Central memory CD8-positive, alpha-beta T cell (primary cell): Measurements from ENCODE around the gene FMNL2.

Experiments used
- ATAC-seq: fragments of 150-1000 bp; cut with Tn5 transposase; replicated peaks from 2 replicates; pipeline ENCODE4 v1.10.0; 2022; ENCODE audit warnings: mild to moderate bottlenecking, moderate FRiP score, moderate number of reproducible peaks; ENCODE audit not compliant: poor library complexity, severe bottlenecking; ENCODE audit errors: extremely low read depth
- DNase-seq, 2 donors: peaks; one replicate each; pipeline ENCODE4 v3.0.0; 2021; ENCODE audit warnings: low spot score in 2 of 2
- H3K27ac Mint-ChIP-seq: one replicate; pipeline ENCODE4 v1.8.0; 2022; ENCODE audit warnings: low read depth, mild to moderate bottlenecking, moderate library complexity, mixed read lengths
- H3K27me3 Mint-ChIP-seq: one replicate; pipeline ENCODE4 v1.8.0; 2022; ENCODE audit warnings: mixed read lengths
- H3K36me3 Mint-ChIP-seq: one replicate; pipeline ENCODE4 v1.8.0; 2022; ENCODE audit warnings: mild to moderate bottlenecking, moderate library complexity, mixed read lengths; ENCODE audit not compliant: insufficient read depth
- H3K4me1 Mint-ChIP-seq: one replicate; pipeline ENCODE4 v1.8.0; 2022; ENCODE audit warnings: mixed read lengths
- H3K4me3 Mint-ChIP-seq: one replicate; pipeline ENCODE4 v1.8.0; 2022; ENCODE audit warnings: mild to moderate bottlenecking, moderate library complexity, mixed read lengths
- H3K9me3 Mint-ChIP-seq: one replicate; pipeline ENCODE4 v1.8.0; 2022; ENCODE audit warnings: mixed read lengths

FMNL2 gene

GRCh38 chr2:152367547-152368390 lies 32.8 kb downstream of the FMNL2 start:
- no peaks in the 10 kb centered on the region for H3K36me3 Mint-ChIP-seq
- H3K4me1 Mint-ChIP-seq = no peaks in the 10 kb centered on the region
- DNase-seq (no peak), ATAC-seq (no peak)
- H3K27ac Mint-ChIP-seq = no peak overlapping the region
- no peaks in the 10 kb centered on the region for H3K9me3 Mint-ChIP-seq
- H3K4me3 Mint-ChIP-seq = no peak overlapping the region
- H3K27me3 Mint-ChIP-seq = peaks cover 37% of the 10 kb centered on the region

GRCh38 chr2:152369176-152369860 lies 34.3 kb downstream of the FMNL2 start:
- Mint-ChIP-seq H3K4me1 (no peaks in the 10 kb centered on the region), H3K27me3 (peaks cover 37% of the 10 kb centered on the region)
- DNase-seq = no peak

GRCh38 chr2:152370783-152371182 lies 35.8 kb downstream of the FMNL2 start:
- Mint-ChIP-seq H3K4me3 (no peak overlapping the region), H3K4me1 (no peaks in the 10 kb centered on the region), H3K27me3 (peaks cover 30% of the 10 kb centered on the region), H3K27ac (no peak overlapping the region), H3K9me3 (no peaks in the 10 kb centered on the region), H3K36me3 (no peaks in the 10 kb centered on the region)
- ATAC-seq (no peak), DNase-seq (no peak)

More at GRCh38 chr2:152369176-152369860, 34.3 kb downstream of the FMNL2 start:
- no peak for ATAC-seq
- Mint-ChIP-seq H3K27ac (no peak overlapping the region), H3K36me3 (no peaks in the 10 kb centered on the region), H3K9me3 (no peaks in the 10 kb centered on the region), H3K4me3 (no peak overlapping the region)

GRCh38 chr2:152372438-152372984 lies 37.5 kb downstream of the FMNL2 start:
- Mint-ChIP-seq H3K36me3 (no peaks in the 10 kb centered on the region), H3K27me3 (peaks cover 27% of the 10 kb centered on the region), H3K4me1 (no peaks in the 10 kb centered on the region), H3K27ac (no peak overlapping the region), H3K4me3 (no peak overlapping the region), H3K9me3 (no peaks in the 10 kb centered on the region)
- DNase-seq = no peak
- ATAC-seq = no peak

- H3K4me3 Mint-ChIP-seq = no peak overlapping the region
- no peak for DNase-seq
- no peaks in the 10 kb centered on the region for H3K9me3 Mint-ChIP-seq
- H3K27me3 Mint-ChIP-seq = peaks cover 46% of the 10 kb centered on the region
- H3K4me1 Mint-ChIP-seq = no peaks in the 10 kb centered on the region
- H3K36me3 Mint-ChIP-seq = no peaks in the 10 kb centered on the region
- no peak overlapping the region for H3K27ac Mint-ChIP-seq
- no peak for ATAC-seq
These were observed 40.2 kb downstream of the FMNL2 start for GRCh38 chr2:152375174-152375573.

DNA sequence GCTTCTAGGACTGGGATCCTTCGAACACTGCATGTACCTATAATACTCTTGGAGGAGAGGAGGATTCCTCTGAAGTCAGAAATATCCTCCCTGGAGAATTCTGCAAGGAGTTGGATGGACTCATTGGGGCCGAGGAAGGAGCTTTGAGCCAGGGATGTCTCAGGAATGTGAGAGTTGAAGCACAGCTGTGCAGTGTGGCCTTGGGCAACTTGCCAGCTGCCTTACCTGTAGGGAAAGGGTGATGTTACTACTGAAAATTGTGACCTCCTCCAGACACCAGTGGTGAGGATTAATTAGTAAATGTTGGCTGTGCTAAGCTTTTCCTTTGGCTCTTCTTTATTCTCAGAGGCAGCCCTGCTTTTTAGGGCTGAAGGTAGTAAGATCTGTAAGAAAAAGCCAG lies 41.4 kb downstream of the FMNL2 start:
- H3K9me3 Mint-ChIP-seq = no peaks in the 10 kb centered on the region
- no peaks in the 10 kb centered on the region for H3K36me3 Mint-ChIP-seq
- H3K4me1 Mint-ChIP-seq = no peaks in the 10 kb centered on the region
- H3K27me3 Mint-ChIP-seq = peaks cover 53% of the 10 kb centered on the region
- no peak overlapping the region for H3K4me3 Mint-ChIP-seq
- no peak overlapping the region for H3K27ac Mint-ChIP-seq
- DNase-seq (no peak), ATAC-seq (no peak)

GRCh38 chr2:152376968-152377367 lies 42.0 kb downstream of the FMNL2 start:
- Mint-ChIP-seq H3K36me3 (no peaks in the 10 kb centered on the region), H3K4me3 (no peak overlapping the region), H3K27me3 (peaks cover 53% of the 10 kb centered on the region), H3K9me3 (no peaks in the 10 kb centered on the region), H3K4me1 (no peaks in the 10 kb centered on the region), H3K27ac (no peak overlapping the region)
- no peak for ATAC-seq
- DNase-seq = no peak

GRCh38 chr2:152379089-152379488 lies 44.1 kb downstream of the FMNL2 start:
- DNase-seq (no peak), ATAC-seq (no peak)
- Mint-ChIP-seq H3K36me3 (peaks cover 2% of the 10 kb centered on the region), H3K4me3 (no peak overlapping the region), H3K27me3 (peaks cover 36% of the 10 kb centered on the region), H3K4me1 (no peaks in the 10 kb centered on the region), H3K27ac (no peak overlapping the region), H3K9me3 (no peaks in the 10 kb centered on the region)

GRCh38 chr2:152380261-152381055 lies 45.5 kb downstream of the FMNL2 start:
- Mint-ChIP-seq H3K36me3 (peaks cover 2% of the 10 kb centered on the region), H3K27ac (no peak overlapping the region), H3K4me3 (no peak overlapping the region), H3K9me3 (no peaks in the 10 kb centered on the region), H3K27me3 (peaks cover 26% of the 10 kb centered on the region), H3K4me1 (no peaks in the 10 kb centered on the region)
- DNase-seq (no peak), ATAC-seq (no peak)

- Mint-ChIP-seq H3K27ac (no peak overlapping the region), H3K4me3 (no peak overlapping the region), H3K27me3 (peaks cover 21% of the 10 kb centered on the region), H3K36me3 (peaks cover 2% of the 10 kb centered on the region), H3K4me1 (no peaks in the 10 kb centered on the region), H3K9me3 (no peaks in the 10 kb centered on the region)
- DNase-seq (no peak), ATAC-seq (no peak)
These were observed 48.7 kb downstream of the FMNL2 start for GRCh38 chr2:152383702-152384101.

DNA sequence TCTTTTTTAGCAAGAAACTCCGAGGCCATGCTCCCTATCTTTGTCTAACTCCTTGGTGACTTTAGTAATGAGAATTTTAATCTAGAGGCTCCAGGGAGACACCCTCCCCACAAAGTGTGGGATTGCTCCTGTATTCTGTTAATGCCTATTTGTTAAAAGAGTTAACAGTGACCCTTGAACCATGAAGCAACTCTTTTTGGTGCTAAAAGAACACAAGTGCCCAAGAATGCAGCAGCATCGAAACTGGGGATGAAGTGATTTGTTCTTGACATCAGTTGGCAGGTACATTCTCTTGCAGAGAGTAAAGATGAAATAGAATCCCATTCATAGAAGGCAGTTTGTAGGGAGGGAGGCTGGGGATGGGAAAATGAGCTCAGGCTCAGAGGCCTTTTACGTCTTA lies 50.0 kb downstream of the FMNL2 start:
- ATAC-seq (no peak), DNase-seq (no peak)
- H3K27me3 Mint-ChIP-seq = peaks cover 18% of the 10 kb centered on the region
- H3K4me3 Mint-ChIP-seq = no peak overlapping the region
- peaks cover 2% of the 10 kb centered on the region for H3K36me3 Mint-ChIP-seq
- no peaks in the 10 kb centered on the region for H3K4me1 Mint-ChIP-seq
- no peak overlapping the region for H3K27ac Mint-ChIP-seq
- H3K9me3 Mint-ChIP-seq = no peaks in the 10 kb centered on the region

DNA sequence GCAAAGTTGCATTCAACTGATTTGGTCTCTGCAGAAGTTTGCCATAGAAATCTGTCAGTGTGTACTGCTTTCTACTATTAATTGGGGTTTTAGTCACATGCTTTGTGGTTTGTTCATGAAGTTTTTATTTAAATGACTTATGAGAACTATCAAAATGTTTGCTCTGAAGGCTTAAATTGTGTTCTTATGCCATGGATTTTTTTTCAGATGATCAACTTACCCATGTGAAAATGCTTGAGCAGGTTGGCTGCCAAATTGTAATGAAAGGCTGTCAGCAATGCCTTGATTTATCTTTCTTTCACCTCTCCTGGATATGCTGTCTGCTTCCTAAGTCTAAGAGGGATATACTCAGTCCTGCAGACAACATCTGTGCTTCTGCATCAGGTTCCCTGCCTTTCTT lies 50.7 kb downstream of the FMNL2 start:
- ATAC-seq (no peak), DNase-seq (no peak)
- Mint-ChIP-seq H3K4me1 (no peaks in the 10 kb centered on the region), H3K36me3 (peaks cover 2% of the 10 kb centered on the region), H3K4me3 (no peak overlapping the region), H3K27ac (no peak overlapping the region), H3K9me3 (no peaks in the 10 kb centered on the region), H3K27me3 (peaks cover 20% of the 10 kb centered on the region)
